ENCODE data around the gene YWHAE. TPM values are rescaled to one million over a fixed set of nuclear protein-coding genes. Genes with fewer than 3 reads are reported as not detected.
"Not testable (repeated sequence)": the region's sequence is repeated elsewhere in the genome, so short reads cannot be mapped to it uniquely, and the experiment has no call there.

YWHAE gene
- total RNA-seq, 4 donors from 2014 or later = 581 to 765 (median 678) TPM

DNA sequence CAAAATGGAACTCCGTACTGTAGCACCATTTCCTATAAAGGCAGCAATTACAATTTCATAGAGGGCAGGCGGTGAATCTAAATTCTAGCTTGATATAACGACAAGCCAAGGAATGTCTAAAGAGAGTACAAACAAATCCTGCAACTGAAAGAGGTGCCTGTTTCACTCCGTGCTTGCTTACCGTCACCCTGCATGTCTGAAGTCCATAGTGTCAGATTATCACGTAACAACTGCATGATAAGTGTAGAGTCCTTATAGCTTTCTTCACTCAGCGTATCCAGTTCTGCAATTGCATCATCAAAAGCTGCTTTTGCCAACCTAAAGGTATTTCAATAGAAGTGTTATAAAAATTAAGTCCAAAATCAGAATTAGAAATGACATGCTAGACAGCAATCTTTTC, 46.0 kb downstream of the YWHAE start:
- Histone ChIP-seq H3K4me3 (no peak overlapping the region), H3K4me1 (peaks cover 0 to 2% (median 0%) of the 10 kb centered on the region in 4 donors), H3K9me3 (no peaks in the 10 kb centered on the region), H3K36me3 (peaks cover 8 to 93% (median 34%) of the 10 kb centered on the region in 3 donors), H3K27me3 (no peaks in the 10 kb centered on the region), H3K27ac (no peak overlapping the region)
- TF ChIP-seq, protein P1, sequence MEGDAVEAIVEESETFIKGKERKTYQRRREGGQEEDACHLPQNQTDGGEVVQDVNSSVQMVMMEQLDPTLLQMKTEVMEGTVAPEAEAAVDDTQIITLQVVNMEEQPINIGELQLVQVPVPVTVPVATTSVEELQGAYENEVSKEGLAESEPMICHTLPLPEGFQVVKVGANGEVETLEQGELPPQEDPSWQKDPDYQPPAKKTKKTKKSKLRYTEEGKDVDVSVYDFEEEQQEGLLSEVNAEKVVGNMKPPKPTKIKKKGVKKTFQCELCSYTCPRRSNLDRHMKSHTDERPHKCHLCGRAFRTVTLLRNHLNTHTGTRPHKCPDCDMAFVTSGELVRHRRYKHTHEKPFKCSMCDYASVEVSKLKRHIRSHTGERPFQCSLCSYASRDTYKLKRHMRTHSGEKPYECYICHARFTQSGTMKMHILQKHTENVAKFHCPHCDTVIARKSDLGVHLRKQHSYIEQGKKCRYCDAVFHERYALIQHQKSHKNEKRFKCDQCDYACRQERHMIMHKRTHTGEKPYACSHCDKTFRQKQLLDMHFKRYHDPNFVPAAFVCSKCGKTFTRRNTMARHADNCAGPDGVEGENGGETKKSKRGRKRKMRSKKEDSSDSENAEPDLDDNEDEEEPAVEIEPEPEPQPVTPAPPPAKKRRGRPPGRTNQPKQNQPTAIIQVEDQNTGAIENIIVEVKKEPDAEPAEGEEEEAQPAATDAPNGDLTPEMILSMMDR (IDR thresholded peaks at IDR 0.05) = no peak
- TF ChIP-seq POLR2A (IDR thresholded peaks at IDR 0.05) (no peak), EP300 (IDR thresholded peaks at IDR 0.05) (no peak)
- WGBS, 2 donors = 87 to 90% methylated on average over 7 of the region's 7 CpGs
- no peak for DNase-seq (ENCODE audit: low spot score in 2 of 2)

DNA sequence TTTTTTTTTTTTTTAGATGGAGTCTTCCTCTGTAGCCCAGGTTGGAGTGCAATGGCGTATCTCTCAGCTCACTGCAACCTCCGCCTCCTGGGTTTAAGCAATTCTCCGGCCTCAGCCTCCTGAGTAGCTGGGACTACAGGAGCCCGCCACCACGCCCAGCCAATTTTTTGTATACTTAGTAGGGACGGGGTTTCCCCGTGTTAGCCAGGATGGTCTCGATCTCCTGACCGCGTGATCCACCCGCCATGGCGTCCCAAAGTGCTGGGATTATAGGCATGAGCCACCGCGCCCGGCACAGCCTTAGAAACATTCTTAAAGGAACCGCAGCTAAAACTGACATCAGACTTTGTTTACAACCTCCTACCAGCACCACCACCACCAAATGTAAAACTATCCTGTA, 47.5 kb downstream of the YWHAE start:
- H3K27me3 ChIP-seq; H3K27ac ChIP-seq; H3K9me3 ChIP-seq; DNase-seq (ENCODE audit: low spot score in 2 of 2); H3K4me3 ChIP-seq: not testable (repeated sequence)
- Histone ChIP-seq H3K36me3 (peaks cover 8 to 89% (median 34%) of the 10 kb centered on the region in 3 donors), H3K4me1 (peaks cover 0 to 10% (median under 1%) of the 10 kb centered on the region in 4 donors)
- WGBS, 2 donors = 90% methylated on average over 16 of the region's 16 CpGs

DNA sequence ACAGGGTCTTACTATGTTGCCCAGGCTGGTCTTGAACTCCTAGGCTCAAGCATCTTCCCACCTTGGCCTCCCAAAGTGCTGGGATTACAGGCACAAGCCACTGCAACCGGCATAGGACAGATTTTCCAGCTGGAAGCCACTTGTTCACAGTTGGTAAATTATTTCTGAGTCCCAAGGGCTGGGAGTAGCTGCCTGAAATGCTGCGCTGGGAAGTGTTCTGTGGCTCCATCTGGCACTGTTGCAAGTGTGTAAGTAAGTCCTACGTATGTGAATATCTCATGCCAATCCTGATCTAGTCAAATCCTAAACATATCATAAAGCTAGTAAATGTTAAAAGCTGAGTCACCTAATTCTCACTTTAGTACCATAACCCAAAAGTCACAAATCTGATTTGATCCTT, 48.1 kb downstream of the YWHAE start:
- Histone ChIP-seq H3K4me3 (no peak overlapping the region), H3K27ac (no peak overlapping the region), H3K27me3 (no peaks in the 10 kb centered on the region), H3K4me1 (peaks cover 0 to 16% (median 3%) of the 10 kb centered on the region in 4 donors), H3K36me3 (peaks cover 8 to 91% (median 34%) of the 10 kb centered on the region in 3 donors), H3K9me3 (no peaks in the 10 kb centered on the region)
- no peak for DNase-seq (ENCODE audit: low spot score in 2 of 2)
- WGBS, 2 donors = 76 to 89% methylated on average over 3 of the region's 3 CpGs
- TF ChIP-seq EP300 (IDR thresholded peaks at IDR 0.05) (no peak), POLR2A (IDR thresholded peaks at IDR 0.05) (no peak)
- TF ChIP-seq, protein P1 (IDR thresholded peaks at IDR 0.05) = no peak

DNA sequence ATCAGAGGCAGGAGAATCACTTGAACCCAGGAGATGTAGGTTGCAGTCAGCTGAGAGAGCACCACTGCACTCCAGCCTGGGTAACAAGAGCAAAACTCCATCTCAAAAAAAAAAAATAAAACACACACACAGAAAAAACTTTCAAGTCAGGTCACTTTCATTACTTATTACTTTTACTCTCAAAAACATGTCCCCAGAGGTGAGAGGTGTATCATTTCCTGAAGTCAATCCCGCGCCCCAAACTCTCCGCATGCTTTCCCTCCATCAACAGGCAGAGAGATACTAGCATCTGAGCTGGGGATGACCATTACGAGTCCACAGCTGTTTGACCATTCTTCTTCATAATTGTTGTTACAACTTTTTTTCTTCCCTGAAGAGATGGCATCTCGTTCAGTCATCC, 48.7 kb downstream of the YWHAE start:
- WGBS, 2 donors = 86% methylated on average over 5 of the region's 5 CpGs

DNA sequence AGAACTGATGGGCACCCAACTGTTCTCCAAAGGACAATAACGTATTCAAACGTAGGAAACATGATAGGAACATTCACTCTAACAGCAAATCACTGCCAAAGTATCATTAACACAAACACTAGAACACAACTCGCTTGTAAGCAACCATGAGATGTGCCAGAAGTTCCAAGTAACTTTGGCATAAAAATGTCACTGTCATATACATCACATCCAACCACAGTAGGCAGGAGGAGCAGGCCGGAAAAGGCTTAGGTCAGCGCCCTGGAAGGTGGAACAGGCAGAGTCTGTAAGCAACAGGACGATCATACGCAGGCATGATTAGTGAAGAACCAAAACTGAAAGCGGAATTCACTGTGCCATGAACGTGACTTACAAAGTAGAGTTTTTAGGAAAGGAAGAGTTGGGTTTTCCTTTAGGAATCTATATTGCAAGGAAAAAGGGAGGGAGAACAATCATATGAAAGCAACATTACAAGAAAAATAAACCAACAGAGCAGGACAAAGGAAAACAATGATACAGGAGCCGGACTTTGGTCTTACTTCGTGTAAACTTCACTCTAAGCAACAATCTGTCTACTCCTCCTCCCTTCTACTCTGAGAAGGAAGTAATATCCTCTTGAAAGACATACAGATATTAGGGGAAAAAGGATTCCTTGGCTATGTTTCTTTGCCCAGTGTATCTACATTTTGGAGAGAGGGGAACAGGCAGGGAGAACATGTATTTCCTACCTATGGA, 52.3 kb downstream of the YWHAE start:
- peak in 1 of 2 donors; percentile 28 for TF ChIP-seq EP300 (IDR thresholded peaks at IDR 0.05)
- TF ChIP-seq, protein P1 (IDR thresholded peaks at IDR 0.05) = no peak
- TF ChIP-seq POLR2A (IDR thresholded peaks at IDR 0.05) = no peak
- H3K4me1 ChIP-seq = peaks cover 0 to 32% (median 3%) of the 10 kb centered on the region in 4 donors
- DNase-seq (ENCODE audit: low spot score in 2 of 2) = peak in 1 of 2 donors; percentile 25
- no peaks in the 10 kb centered on the region for H3K9me3 ChIP-seq
- WGBS, 2 donors = 40 to 42% methylated on average over 11 of the region's 11 CpGs
- no peaks in the 10 kb centered on the region for H3K27me3 ChIP-seq
- peak overlapping the region in 3 of 4 donors; percentile 56 to 78 (median 64) for H3K27ac ChIP-seq
- H3K36me3 ChIP-seq = peaks cover 0 to 85% (median 27%) of the 10 kb centered on the region in 3 donors
- peak overlapping the region in 2 of 4 donors; percentile 12 to 21 for H3K4me3 ChIP-seq

More for the DNA sequence above, 48.7 kb downstream of the YWHAE start:
- H3K4me1 ChIP-seq = peaks cover 0 to 22% (median 3%) of the 10 kb centered on the region in 4 donors
- H3K4me3 ChIP-seq = no peak overlapping the region
- H3K9me3 ChIP-seq = no peaks in the 10 kb centered on the region
- TF ChIP-seq, protein P1 (IDR thresholded peaks at IDR 0.05) = no peak
- TF ChIP-seq POLR2A (IDR thresholded peaks at IDR 0.05) = no peak
- TF ChIP-seq EP300 (IDR thresholded peaks at IDR 0.05) = no peak
- DNase-seq (ENCODE audit: low spot score in 2 of 2) = no peak
- no peak overlapping the region for H3K27ac ChIP-seq
- H3K27me3 ChIP-seq = no peaks in the 10 kb centered on the region
- peaks cover 8 to 90% (median 34%) of the 10 kb centered on the region in 3 donors for H3K36me3 ChIP-seq
